Activated CD8-positive, alpha-beta memory T cell treated with anti-CD3 and anti-CD28 coated beads for 48 hours (primary cell): ENCODE results near the gene RPL10.
A peak's percentile ranks its signal among the peaks of the same experiment; 100 is the strongest.

Source experiments
- DNase-seq, 3 experiments: peaks; one replicate each; pipeline ENCODE4 v3.0.0-alpha.2; 2020; ENCODE audit warnings: low read depth in 2 of 3, low spot score in 2 of 3

RPL10 gene

GRCh38 chrX:154360155-154360713 lies 37.9 kb upstream of the RPL10 start:
- no peak for DNase-seq

- no peak for DNase-seq
Observed at GRCh38 chrX:154362085-154362742, 36.0 kb upstream of the RPL10 start.

- no peak for DNase-seq
Observed at GRCh38 chrX:154363706-154364439, 34.3 kb upstream of the RPL10 start.

GRCh38 chrX:154365052-154365600 lies 33.1 kb upstream of the RPL10 start:
- DNase-seq, result no peak

- DNase-seq, result no peak
Observed at GRCh38 chrX:154365997-154366665, 32.0 kb upstream of the RPL10 start.

GRCh38 chrX:154366666-154367055 lies 31.5 kb upstream of the RPL10 start:
- no peak for DNase-seq

GRCh38 chrX:154367474-154368308 lies 30.5 kb upstream of the RPL10 start:
- DNase-seq, result no peak

GRCh38 chrX:154368630-154369448 lies 29.3 kb upstream of the RPL10 start:
- DNase-seq, result peak in 2 of 3 experiments; percentile 69 to 90

- DNase-seq, result peak in 1 of 3 experiments; percentile 48
Observed at GRCh38 chrX:154369449-154370299, 28.5 kb upstream of the RPL10 start.

DNA sequence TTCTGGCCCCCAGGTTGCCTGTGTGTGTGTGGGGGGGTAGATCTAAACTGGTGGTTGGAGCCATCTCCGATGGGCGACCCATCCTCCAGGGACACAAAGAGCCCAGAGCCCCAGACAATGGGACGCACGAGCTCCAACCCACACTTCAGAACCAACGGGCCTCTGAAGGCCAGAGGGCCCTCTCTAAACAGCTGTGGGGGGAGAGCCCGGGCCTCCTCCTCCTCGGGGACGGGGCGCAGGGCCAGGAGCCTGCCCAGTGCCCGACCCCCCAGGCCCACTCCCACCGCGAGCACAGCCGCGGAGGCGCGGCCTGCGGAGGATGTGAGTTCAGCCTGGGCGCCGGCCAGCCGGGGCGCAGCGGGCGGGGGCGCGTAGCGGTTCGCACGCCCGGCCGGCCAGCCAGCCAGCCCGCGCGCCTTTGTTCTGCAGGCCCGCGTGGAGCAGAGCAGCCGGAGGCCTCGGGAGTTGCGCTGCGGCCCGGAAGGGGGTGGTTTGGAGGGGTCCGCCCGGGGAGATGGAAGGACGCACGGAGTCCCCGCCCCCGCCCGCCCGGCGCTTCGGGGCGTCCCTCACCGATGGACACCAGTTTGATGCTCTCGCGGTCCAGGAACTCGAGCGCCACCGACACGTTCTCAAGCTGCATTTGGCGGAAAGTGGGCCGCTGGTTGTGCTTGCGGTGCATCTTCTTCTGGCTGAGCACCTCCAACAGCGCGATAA lies 27.7 kb upstream of the RPL10 start:
- no peak for DNase-seq

DNA sequence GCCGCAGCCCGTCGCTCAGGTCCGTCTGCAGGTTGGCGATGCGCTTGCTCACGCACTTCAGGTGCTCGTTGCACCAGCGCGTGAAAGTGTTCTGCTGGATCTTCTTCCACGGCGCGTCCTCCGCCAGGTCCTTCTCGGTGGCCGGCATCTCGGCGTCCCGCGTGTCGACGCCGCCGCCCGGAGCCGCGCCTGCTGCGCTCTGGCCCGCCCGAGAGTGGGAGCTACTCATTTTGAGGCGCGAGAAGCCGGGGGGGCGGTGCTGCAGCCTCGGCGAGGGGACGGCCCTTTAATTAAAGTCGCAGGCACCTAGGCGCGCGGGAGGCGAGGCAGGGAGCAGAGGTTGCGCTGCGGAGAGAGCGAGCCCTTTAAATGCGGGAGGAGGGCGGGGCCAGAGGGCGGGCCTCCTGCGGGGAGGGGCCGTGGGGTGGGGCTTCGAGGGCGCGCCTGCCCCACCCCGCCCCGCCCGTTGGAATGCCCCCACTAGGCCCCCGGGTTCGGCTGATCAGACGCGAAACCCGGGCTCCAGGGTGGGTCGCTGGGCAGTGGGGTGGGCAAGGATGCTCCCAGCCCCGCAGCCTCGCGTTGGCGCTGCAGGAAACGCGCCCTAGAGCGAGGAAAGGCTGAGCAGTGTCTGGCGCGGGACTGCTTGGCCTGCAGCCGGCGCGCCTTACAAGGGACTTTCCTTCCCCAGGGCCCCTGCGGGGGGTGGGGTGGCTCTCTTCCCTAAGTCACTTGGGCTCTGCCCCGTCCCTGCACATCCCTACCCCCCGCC lies 27.0 kb upstream of the RPL10 start:
- DNase-seq, result peak in 2 of 3 experiments; percentile 72 to 82

- no peak for DNase-seq
Observed at GRCh38 chrX:154371789-154372300, 26.3 kb upstream of the RPL10 start.

- no peak for DNase-seq
Observed at GRCh38 chrX:154372612-154373022, 25.6 kb upstream of the RPL10 start.

GRCh38 chrX:154373340-154374306 lies 24.6 kb upstream of the RPL10 start:
- no peak for DNase-seq

- no peak for DNase-seq
Observed at GRCh38 chrX:154374313-154375155, 23.6 kb upstream of the RPL10 start, which contains the start of gene FLNA. Gene FLNA (minus strand): TSS chrX:154374634. CDS start chrX:154371245, 3,389 bp downstream.
